CD4-positive, alpha-beta T cell treated with Interleukin-15 for 4 hours (primary cell): ENCODE results near the gene FAT1.
"Not testable (repeated sequence)": the region's sequence is repeated elsewhere in the genome, so short reads cannot be mapped to it uniquely, and the experiment has no call there.

Experiments
- DNase-seq: peaks from one replicate; pipeline ENCODE4 v3.0.0-alpha.2; 2020; ENCODE audit warnings: low spot score

Gene FAT1, protein sequence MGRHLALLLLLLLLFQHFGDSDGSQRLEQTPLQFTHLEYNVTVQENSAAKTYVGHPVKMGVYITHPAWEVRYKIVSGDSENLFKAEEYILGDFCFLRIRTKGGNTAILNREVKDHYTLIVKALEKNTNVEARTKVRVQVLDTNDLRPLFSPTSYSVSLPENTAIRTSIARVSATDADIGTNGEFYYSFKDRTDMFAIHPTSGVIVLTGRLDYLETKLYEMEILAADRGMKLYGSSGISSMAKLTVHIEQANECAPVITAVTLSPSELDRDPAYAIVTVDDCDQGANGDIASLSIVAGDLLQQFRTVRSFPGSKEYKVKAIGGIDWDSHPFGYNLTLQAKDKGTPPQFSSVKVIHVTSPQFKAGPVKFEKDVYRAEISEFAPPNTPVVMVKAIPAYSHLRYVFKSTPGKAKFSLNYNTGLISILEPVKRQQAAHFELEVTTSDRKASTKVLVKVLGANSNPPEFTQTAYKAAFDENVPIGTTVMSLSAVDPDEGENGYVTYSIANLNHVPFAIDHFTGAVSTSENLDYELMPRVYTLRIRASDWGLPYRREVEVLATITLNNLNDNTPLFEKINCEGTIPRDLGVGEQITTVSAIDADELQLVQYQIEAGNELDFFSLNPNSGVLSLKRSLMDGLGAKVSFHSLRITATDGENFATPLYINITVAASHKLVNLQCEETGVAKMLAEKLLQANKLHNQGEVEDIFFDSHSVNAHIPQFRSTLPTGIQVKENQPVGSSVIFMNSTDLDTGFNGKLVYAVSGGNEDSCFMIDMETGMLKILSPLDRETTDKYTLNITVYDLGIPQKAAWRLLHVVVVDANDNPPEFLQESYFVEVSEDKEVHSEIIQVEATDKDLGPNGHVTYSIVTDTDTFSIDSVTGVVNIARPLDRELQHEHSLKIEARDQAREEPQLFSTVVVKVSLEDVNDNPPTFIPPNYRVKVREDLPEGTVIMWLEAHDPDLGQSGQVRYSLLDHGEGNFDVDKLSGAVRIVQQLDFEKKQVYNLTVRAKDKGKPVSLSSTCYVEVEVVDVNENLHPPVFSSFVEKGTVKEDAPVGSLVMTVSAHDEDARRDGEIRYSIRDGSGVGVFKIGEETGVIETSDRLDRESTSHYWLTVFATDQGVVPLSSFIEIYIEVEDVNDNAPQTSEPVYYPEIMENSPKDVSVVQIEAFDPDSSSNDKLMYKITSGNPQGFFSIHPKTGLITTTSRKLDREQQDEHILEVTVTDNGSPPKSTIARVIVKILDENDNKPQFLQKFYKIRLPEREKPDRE (N-terminal part only)

DNA sequence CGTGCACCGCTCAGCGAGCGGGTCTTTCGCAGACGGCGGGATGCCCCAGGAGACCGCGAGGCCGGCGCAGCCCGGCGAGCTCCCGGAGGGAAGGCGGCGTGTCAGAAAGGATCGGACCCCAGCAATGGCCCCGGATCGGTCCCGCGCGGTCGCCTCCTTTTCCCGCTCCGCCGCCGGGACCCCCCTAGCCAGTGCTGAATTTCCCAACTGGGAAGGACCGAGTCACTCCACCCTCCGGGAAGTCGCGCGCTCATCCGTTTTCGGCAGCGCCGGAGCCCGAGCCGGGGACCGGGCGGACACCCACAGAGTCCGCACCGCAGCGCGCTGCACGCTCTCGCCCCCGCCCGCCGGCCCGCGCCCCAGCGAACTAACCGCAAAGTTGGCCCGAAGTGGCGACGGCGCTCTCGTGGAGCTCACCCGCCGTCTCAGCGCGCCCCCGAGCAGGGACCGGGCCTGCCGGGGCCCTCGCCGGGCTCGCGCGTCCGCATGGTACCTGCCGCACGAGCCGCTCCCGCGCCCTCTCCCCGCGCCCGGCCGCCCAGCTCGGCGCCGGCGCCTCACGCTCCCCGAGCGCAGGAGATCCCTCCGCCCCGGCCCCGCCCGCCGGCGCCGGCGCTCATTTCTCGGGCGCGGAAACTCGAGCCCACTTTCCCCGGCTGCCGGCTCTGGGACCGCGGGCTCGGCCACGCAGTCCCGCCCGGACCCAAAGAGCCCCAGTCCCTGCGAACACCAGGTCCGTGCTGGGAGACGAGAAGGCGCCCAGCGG lies at the start of gene FAT1:
FAT1 (minus strand) TSS at position 565 of the 766 bp plus-strand sequence. CDS start 14,029 bp downstream, outside the sequence.
- no peak for DNase-seq

DNA sequence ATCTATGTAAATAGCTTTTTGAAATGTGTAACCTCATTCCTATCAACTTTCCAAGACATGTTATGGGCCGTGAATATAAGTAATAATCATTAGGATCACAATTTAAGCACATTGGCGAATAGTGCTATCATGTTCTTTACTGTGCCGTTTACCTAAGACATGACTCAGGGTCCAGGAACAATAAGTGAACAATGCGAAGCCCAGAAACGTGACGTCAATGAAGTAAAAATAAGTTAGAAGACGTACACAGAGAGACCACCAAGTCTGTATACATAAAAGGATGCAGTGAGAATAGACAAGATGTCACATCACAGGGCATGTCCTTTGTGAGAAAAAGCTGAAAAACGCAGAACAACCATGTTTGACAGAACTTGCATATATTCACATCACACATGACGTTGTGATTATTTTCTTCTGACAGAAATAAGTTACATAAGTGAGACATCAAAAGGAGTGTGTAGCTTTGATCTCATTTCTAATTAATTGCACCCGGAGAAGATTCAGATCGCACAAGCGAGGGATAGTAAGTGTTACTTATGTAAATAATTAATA lies 49.4 kb upstream of the FAT1 start:
- no peak for DNase-seq

DNA sequence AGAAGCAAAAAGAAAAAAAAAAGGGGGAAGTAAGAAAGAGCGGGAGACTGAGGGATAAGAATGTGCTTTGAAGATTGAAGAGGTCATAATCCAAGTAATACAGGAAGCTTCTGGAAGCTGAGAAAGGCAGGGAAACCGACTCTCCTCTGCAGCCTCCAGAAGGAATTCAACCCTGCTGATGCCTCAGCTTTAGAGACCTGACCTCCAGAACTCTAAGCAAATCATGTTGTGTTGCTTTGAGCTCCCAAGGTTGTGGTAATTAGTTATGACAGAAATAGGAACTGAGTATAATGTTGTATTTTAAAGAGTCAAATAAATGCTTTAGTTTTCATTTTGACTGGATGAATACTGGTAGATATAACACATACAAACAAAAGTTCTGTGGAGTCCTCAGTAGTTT lies 48.0 kb upstream of the FAT1 start:
- no peak for DNase-seq

DNA sequence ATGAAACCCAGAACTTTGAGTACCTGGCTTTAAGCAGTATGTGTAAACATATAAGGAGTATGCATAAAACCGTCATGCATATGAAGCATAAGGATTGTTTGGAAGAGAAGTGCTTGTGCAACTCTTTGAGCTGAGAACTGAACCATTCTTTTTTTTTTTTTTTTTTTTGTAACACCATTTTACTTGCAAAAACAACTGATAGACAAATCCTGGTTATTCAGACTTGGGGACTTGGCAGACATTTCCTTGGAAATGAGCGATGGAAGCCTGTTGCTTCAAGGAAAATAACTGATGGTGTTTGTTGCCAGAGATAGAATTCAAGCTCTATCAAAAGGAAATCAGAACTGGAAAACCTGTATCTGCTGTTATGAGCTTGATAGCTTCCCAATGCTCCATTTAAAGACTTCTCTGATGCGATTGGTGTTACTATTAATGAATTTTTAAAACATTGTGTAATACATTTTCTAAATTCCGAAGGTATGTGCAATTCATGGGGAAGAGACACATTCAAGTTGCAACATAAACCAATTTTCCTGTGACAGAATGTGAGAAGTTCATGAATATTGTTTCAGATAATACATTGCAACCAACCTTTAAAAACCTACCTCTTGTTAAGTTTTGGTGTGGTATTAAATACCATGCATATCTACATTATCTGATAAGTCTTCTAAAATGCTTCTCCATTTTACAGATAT lies 47.0 kb upstream of the FAT1 start:
- no peak for DNase-seq

DNA sequence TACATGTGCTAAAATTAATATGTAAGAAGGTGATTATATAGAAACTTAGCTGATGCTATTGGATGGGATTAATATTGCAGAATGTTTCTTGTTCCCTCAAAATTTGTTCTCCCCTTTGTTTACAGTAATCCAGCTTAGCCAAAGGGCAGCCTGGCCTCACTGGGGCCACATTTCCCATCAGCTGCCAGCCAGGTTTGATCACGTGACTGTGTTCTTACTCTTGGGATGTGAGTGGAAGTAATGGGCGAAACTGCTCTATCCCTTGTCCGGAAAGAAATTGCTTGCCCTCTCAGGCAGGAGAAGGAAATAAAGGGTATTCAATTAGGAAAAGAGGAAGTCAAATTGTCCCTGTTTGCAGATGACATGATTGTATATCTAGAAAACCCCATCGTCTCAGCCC lies 44.1 kb upstream of the FAT1 start:
- DNase-seq: no peak

DNA sequence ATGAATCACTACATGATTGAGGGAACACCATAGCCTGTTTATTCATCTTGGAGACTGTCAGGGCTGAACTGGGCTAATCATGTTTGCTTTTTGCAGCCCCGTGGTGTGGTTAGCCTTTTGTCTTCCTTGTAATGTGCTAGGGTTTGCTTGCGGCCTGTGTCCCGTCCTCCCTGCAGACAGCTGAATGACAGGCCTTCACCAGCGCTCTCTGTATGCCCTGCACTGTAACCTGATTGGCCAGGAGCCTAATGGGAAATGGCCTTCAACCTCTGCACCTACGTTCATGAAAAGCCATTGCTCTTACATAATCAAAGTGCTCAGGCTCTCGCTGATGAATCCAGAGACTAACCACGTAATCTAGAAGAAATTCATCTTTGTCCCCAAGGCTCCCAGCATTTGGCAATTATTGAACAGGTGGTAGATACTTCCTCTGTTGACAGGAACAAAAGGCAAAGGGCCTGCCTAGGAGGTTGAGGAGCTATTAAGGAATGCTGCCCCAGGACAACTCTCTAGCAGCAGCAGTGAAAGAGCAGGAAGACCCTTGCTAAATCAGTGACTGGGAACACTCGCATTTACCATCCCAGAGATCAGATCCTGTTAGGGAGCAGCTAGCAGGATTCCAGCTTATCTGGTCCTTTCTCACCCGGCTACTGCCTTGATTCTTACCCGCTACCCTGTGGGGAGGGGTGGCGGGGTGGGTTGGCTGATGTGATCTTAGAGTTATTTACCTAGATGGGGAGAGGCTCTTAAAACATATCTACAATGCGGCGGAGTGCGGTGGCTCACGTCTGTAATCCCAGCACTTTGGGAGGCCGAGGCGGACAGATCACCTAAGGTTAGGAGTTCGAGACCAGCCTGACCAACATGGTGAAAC lies 42.3 kb upstream of the FAT1 start:
- DNase-seq: no peak

DNA sequence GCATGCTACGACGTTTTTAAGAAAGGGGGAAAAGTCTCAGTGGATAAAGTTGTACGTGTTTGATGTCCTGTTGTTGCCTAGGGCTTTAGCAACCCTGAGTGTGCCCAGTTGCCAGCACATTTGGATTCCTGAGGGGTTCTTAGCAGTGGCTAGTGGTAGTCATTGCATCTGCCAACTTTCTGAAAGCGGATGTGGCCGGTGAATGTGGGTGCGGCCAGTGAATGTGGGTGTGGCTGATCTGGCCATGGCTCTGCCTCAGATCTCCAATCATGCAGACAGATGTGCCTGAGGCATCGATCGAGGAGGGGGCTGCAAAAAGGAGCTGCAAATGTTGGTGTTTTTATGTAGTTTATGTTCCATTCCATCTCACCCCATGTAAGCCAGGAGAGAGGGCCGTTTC lies 41.5 kb upstream of the FAT1 start:
- DNase-seq: no peak

DNA sequence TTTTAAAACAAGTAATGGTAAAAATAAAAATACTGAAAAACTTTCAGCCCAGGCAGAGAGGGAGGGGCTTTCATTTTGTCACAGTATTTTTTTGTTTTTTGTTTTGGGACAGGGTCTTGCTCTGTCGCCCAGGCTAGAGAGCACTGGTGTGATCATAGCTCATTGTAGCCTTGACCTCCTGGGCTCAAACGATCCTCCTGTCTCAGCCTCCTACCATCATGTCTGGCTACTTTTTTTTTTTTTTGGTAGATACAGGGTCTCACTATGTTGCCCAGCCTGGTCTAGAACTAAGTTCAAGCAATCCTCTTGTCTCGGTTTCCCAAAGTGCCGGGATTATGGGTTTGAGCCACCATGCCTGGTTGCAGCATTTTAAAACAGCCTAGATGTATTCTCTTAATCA lies 40.8 kb upstream of the FAT1 start:
- DNase-seq: no peak

DNA sequence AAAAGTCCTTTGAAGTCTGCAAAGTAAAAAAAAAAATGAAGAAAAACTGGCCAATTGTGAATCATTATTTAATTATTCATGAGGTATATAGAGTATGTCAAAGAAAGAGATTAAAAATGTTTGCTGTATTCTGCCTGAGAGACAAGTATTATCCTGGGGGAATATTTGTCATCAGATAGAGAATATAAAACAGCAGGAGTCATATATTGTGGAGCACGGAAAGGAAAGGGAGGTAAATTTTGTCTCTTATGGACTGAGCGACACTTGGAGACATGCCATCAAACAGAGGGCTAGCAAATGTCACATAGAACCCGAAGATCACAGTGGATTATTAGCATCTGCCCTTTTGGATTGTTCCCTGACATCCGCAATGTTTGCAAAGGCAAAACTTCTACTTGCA lies 39.2 kb upstream of the FAT1 start:
- no peak for DNase-seq

DNA sequence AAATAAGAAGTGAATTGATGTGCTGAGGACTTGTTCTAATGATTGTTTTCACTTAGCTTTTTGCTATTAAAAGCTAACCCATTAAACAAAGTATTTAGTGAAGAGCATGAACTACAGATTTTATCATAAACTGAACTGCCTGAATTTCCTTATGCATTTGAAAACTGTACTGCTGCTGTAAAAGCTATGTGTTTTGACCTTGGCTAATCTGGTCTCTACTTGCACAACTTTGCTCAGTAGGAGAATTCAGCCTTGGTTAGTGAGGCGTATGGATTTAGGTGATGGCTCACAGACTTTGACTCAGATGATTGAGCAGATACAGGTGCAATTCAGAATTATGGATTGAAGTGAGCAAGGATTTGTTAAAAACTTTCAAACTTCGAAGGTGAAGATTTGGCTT lies 38.7 kb upstream of the FAT1 start:
- DNase-seq: no peak

DNA sequence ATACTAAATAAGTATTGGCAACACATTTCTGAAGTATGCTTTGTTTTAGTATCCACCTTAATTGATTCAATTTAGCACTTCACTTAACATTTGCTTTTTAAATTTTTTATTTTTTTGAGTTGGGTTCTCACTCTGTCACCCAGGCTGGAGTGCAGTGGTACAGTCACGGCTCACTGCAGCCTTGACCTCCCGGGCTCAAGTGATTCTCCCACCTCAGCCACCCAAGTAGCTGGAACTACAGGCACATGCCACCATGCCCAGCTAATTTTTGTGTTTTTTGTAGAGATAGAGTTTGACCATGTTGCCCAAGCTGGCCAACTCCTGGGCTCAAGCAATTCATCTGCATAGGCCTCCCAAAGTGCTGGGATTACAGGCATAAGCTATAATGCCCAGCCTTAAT lies 38.3 kb upstream of the FAT1 start:
- not testable (repeated sequence) for DNase-seq

DNA sequence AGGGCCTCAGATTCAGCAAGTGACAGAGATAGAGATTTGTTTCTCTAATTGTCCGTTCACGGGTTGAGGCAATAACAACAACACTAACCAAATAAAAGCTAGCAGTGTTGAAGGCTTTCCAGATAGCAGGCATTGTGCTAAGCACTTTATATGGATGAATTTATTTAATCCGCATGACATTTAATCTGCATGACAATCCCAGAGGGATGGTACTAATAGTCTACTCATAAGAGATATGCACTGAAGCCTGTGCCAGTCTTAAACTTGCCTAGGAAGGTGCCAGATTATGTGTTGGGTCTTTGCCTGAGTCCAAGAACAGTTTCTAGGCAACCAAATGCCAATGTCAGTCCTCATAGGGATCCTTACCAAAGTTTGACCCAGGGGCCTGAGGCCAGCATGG lies 37.7 kb upstream of the FAT1 start:
- no peak for DNase-seq

DNA sequence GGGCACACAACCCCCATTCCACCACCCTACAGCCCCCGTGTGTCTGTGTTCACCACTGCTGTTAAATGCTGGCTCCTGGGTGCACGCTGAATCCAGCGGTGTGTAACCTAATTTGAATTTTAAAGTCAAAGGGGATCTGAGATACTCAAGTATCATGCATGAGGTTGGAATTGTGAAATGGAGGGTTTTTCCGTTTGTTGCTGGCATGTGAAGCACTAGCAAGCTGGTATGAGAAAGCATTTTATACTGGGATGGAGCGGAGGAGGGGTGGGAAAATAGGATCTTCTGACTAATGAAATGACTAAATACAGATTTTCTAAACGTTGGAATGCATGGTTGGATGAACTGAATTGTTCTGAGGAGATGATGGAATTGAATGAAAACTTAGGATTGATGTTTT lies 36.9 kb upstream of the FAT1 start:
- no peak for DNase-seq

DNA sequence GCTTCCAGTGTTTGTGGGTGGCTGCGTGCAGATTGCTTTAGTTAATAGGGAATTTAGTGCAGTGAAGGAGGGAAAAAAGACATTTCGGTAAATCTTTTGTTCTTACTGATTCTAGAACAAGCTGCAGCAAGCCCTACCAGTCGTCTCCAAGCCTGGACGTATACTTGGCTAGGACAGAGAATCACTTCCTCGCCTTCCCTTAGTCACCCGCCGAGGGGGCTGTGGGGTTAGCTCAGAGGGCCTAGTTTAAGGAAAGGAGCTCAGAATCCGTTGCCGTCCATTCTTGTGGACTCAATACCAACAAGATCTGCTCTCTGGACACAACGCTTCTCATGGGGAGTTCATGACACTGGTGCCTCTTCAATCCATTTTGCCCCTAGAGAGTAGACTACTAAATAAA lies 36.3 kb upstream of the FAT1 start:
- no peak for DNase-seq

DNA sequence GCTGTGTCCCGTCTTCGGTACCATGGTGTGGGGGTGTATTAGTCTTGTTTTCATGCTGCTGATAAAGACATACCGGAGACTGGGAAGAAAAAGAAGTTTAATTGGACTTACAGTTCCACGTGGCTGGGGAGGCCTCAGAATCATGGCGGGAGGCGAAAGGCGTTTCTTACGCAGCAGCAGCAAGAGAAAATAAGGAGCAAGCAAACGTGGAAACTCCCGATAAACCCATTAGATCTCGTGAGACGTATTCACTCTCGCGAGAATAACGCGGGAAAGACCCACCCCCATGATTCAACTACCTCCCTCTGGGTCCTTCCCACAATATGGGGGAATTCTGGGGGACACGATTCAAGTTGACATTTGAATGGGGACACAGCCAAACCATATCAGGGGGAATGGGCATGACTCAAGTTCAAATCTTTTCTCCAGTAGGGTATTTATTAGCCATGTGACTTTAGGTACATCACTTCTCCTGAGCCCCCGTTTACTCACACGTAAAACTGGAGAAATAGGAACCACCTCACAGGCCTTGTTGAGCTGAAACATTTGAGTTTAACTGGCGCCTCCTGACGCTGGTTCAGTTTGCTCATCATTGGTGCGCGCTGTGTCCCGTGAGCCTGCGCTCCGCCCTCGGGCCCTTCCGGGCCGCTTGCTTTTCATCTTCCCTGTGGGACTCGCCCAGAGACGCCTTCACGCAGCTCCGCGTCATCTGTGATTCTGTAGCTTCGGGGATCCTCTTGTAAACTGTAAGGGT lies 35.5 kb upstream of the FAT1 start:
- DNase-seq: no peak

DNA sequence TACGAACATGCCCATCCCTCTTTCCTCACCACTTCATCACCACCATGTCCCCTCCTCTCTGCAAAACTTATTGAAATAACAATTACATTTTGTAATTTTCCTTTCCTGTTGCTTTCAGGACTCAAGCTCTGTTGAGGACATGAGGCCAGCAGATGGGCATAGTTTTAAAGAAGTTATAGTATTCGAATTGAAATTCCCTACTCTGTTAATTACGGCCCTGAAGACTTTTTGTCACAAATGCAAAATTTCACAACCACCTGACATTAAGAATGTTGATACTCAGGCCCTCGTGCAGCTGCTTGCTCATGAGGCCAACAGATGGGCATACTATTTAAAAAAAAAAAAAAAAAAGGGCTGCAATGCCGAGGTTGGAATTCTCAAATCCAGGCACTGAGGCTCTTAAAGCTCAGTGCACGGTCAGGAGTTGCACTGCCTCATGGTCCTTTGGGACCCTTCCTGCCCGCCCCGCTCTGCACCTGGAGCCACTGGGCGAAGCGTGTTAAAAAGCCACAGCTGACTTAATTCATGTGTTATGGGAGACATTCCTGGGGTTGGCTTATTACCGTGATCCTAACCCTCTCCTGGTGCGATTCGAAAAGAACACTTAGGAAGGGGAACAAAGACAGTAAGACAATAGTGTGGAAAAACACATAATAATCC lies 34.2 kb upstream of the FAT1 start:
- DNase-seq: no peak

DNA sequence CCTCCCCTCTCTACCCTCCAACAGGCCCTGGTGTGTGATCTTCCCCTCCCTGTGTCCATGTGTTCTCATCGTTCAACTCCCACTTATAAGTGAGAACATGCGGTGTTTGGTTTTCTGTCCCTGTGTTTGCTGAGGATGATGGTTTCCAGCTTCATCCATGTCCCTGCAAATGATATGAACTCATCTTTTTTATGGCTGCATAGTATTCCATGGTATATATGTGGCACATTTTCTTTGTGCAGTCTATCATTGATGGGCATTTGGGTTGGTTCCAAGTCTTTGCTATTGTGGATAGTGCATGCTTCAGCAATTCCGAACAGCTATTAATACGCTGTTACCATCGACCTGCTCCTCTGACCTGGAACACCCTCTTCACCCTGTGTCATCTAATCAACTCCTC lies 32.9 kb upstream of the FAT1 start:
- DNase-seq: not testable (repeated sequence)
